Glutamatergic neuron (in vitro differentiated cells): ENCODE results near the gene AGPAT4. TPM values are rescaled to one million over a fixed set of nuclear protein-coding genes. Genes with fewer than 3 reads are reported as not detected.

Source experiments
- DNase-seq: peaks from one replicate; pipeline ENCODE4 v3.0.0; 2022
- H3K27ac Mint-ChIP-seq: one replicate; pipeline ENCODE4 v1.8.0; 2020; ENCODE audit warnings: mild to moderate bottlenecking, mixed read lengths, inconsistent platforms; ENCODE audit not compliant: unreplicated experiment
- H3K27me3 Mint-ChIP-seq: one replicate; pipeline ENCODE4 v1.8.0; 2020; ENCODE audit warnings: mild to moderate bottlenecking, moderate library complexity, mixed read lengths, inconsistent platforms; ENCODE audit not compliant: unreplicated experiment
- H3K36me3 Mint-ChIP-seq: one replicate; pipeline ENCODE4 v1.8.0; 2020; ENCODE audit warnings: mild to moderate bottlenecking, mixed read lengths, inconsistent platforms; ENCODE audit not compliant: unreplicated experiment
- H3K4me1 Mint-ChIP-seq: one replicate; pipeline ENCODE4 v1.8.0; 2020; ENCODE audit warnings: mild to moderate bottlenecking, low read depth, mixed read lengths, inconsistent platforms; ENCODE audit not compliant: unreplicated experiment
- H3K4me3 Mint-ChIP-seq: one replicate; pipeline ENCODE4 v1.8.0; 2020; ENCODE audit warnings: mild to moderate bottlenecking, mixed read lengths, inconsistent platforms; ENCODE audit not compliant: unreplicated experiment
- H3K9me3 Mint-ChIP-seq: one replicate; pipeline ENCODE4 v1.8.0; 2020; ENCODE audit warnings: mild to moderate bottlenecking, moderate library complexity, mixed read lengths, inconsistent platforms; ENCODE audit not compliant: unreplicated experiment
- CTCF ChIP-seq: fragments of 200-600 bp; sonication (generic); IDR thresholded peaks from one replicate; pipeline ENCODE4 v1.5.0; 2021; ENCODE audit not compliant: partially characterized antibody, unreplicated experiment
- total RNA-seq: library from RNA; stranded (reverse); fragmentation: NEBNext Ultra II Directional; extraction: Animal tissue kit (Norgen Biotek cat#: 25700); gene quantifications from one replicate; pipeline ENCODE4 v1.2.1, GENCODE V29; 2021; ENCODE audit not compliant: unreplicated experiment

Gene AGPAT4
- total RNA-seq, 1 donor from 2014 or later: 90.2 TPM

GRCh38 chr6:161171207-161171606, 102.7 kb downstream of the AGPAT4 start:
- Mint-ChIP-seq H3K27me3 (no peaks in the 10 kb centered on the region), H3K27ac (no peak overlapping the region), H3K9me3 (peaks cover 5% of the 10 kb centered on the region), H3K36me3 (no peaks in the 10 kb centered on the region), H3K4me3 (no peak overlapping the region), H3K4me1 (peaks cover 17% of the 10 kb centered on the region)
- no peak for DNase-seq
- no peak for TF ChIP-seq CTCF

- no peak for TF ChIP-seq CTCF
- Mint-ChIP-seq H3K4me3 (no peak overlapping the region), H3K4me1 (peaks cover 17% of the 10 kb centered on the region), H3K27me3 (no peaks in the 10 kb centered on the region), H3K36me3 (peaks cover 8% of the 10 kb centered on the region), H3K9me3 (peaks cover 4% of the 10 kb centered on the region), H3K27ac (peak overlapping the region; percentile 3)
- no peak for DNase-seq
Measured at GRCh38 chr6:161169696-161170095, 104.2 kb downstream of the AGPAT4 start.

GRCh38 chr6:161169035-161169434, 104.8 kb downstream of the AGPAT4 start:
- Mint-ChIP-seq H3K9me3 (peaks cover 4% of the 10 kb centered on the region), H3K4me3 (no peak overlapping the region), H3K4me1 (peaks cover 18% of the 10 kb centered on the region), H3K36me3 (peaks cover 10% of the 10 kb centered on the region), H3K27me3 (no peaks in the 10 kb centered on the region), H3K27ac (no peak overlapping the region)
- no peak for DNase-seq
- TF ChIP-seq CTCF: no peak

- Mint-ChIP-seq H3K27ac (peak overlapping the region; percentile 40), H3K9me3 (peaks cover 4% of the 10 kb centered on the region), H3K4me1 (peaks cover 18% of the 10 kb centered on the region), H3K4me3 (no peak overlapping the region), H3K27me3 (no peaks in the 10 kb centered on the region), H3K36me3 (peaks cover 10% of the 10 kb centered on the region)
- TF ChIP-seq CTCF: no peak
- no peak for DNase-seq
Measured at GRCh38 chr6:161168281-161168891, 105.5 kb downstream of the AGPAT4 start.

GRCh38 chr6:161166677-161167076, 107.2 kb downstream of the AGPAT4 start:
- DNase-seq: no peak
- Mint-ChIP-seq H3K9me3 (peaks cover 4% of the 10 kb centered on the region), H3K36me3 (peaks cover 14% of the 10 kb centered on the region)

More at GRCh38 chr6:161166677-161167076, 107.2 kb downstream of the AGPAT4 start:
- H3K4me1 Mint-ChIP-seq: peaks cover 22% of the 10 kb centered on the region
- no peaks in the 10 kb centered on the region for H3K27me3 Mint-ChIP-seq
- no peak for TF ChIP-seq CTCF
- no peak overlapping the region for H3K27ac Mint-ChIP-seq
- no peak overlapping the region for H3K4me3 Mint-ChIP-seq
